Endodermal cell (in vitro differentiated cells): ENCODE data around the gene MYO5A. TPM values are rescaled to one million over a fixed set of nuclear protein-coding genes. Genes with fewer than 3 reads are reported as not detected.

Experiments
- DNase-seq: peaks from one replicate; pipeline ENCODE4 v3.0.0-alpha.2; 2017
- H3K27ac ChIP-seq: 2 replicates; pipeline ENCODE4 v1.5.1; 2013; ENCODE audit warnings: mild to moderate bottlenecking, low read depth, low read length, moderate library complexity
- H3K27me3 ChIP-seq: 2 replicates; pipeline ENCODE4 v1.6.1; 2013; ENCODE audit warnings: mild to moderate bottlenecking, low read length, moderate library complexity; ENCODE audit not compliant: insufficient read depth, control insufficient read depth, poor library complexity, severe bottlenecking
- H3K36me3 ChIP-seq: 2 replicates; pipeline ENCODE4 v1.7.0; 2013; ENCODE audit warnings: mild to moderate bottlenecking, low read length, moderate library complexity; ENCODE audit not compliant: control insufficient read depth, insufficient read depth
- H3K4me1 ChIP-seq: one replicate; pipeline ENCODE4 v1.7.0; 2013; ENCODE audit warnings: low read length; ENCODE audit not compliant: control insufficient read depth, insufficient read depth
- H3K4me3 ChIP-seq: 2 replicates; pipeline ENCODE4 v1.5.1; 2013; ENCODE audit warnings: mild to moderate bottlenecking, low read length, moderate library complexity
- H3K9ac ChIP-seq: 2 replicates; pipeline ENCODE4 v1.6.1; 2013; ENCODE audit warnings: mild to moderate bottlenecking, low read length, moderate library complexity; ENCODE audit not compliant: poor library complexity, severe bottlenecking; ENCODE audit errors: extremely low read depth
- H3K9me3 ChIP-seq: 2 replicates; pipeline ENCODE4 v1.6.1; 2013; ENCODE audit warnings: mild to moderate bottlenecking, low read length, moderate library complexity; ENCODE audit not compliant: control insufficient read depth
- H3K27ac Mint-ChIP-seq: 2 replicates; pipeline ENCODE4 v1.8.0; 2020; ENCODE audit warnings: mixed read lengths
- H3K27me3 Mint-ChIP-seq: 2 replicates; pipeline ENCODE4 v1.8.0; 2021; ENCODE audit warnings: mild to moderate bottlenecking, mixed read lengths; ENCODE audit not compliant: insufficient read depth
- H3K36me3 Mint-ChIP-seq: 2 replicates; pipeline ENCODE4 v1.8.0; 2020; ENCODE audit warnings: low read depth, mixed read lengths
- H3K4me1 Mint-ChIP-seq: 2 replicates; pipeline ENCODE4 v1.8.0; 2020; ENCODE audit warnings: mixed read lengths
- H3K4me3 Mint-ChIP-seq: 2 replicates; pipeline ENCODE4 v1.8.0; 2020; ENCODE audit warnings: mild to moderate bottlenecking, moderate library complexity, mixed read lengths
- H3K9me3 Mint-ChIP-seq: 2 replicates; pipeline ENCODE4 v1.8.0; 2020; ENCODE audit warnings: mild to moderate bottlenecking, mixed read lengths
- WGBS, 2 experiments: methylation state at CpG; one replicate each; pipeline versions ENCODE4 v1.1.5 to v1.1.7; 2013; ENCODE audit warnings: missing lambda C conversion rate in 2 of 2, mixed read lengths in 1 of 2; ENCODE audit not compliant: insufficient coverage in 1 of 2, insufficient read length in 1 of 2; 5-methylcytosine and 5-hydroxymethylcytosine counted together
- total RNA-seq, 2 donors: library from RNA; stranded (reverse); fragmentation: NEBNext Ultra II Directional in 1 of 2; extraction: Animal tissue kit (Norgen Biotek cat#: 25700) in 1 of 2; gene quantifications; 2 replicates in 1 of 2; 3 replicates in 1 of 2; pipeline ENCODE4 v1.2.1, GENCODE V29; 2021
- TF ChIP-seq, protein P1 (sequence below): fragments of 200-600 bp; sonication (generic); conservative IDR thresholded peaks from 2 replicates; pipeline ENCODE4 v1.5.0; 2021; ENCODE audit warnings: antibody characterized with exemption, mild to moderate bottlenecking

Gene MYO5A
- total RNA-seq, 2 donors from 2014 or later: 10.0 to 13.1 TPM

DNA sequence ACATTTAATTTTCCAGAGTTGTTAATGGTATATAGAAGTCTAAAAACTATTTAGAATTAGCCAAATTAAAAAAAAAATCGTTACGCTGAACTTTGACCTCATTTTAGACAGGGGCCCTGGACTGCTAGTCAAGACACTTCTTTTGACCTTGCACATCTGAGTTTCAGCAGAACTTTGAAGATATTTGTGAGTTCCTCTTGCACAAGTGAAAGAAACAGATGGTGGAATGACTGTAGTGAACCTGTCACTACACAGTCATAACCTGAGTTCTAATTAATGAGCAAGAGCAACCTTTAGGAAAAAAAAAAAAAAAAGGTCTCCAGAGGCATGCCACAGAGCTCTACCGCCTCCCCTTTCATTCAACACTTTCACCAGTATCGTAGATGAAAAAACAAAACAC, 238.4 kb downstream of the MYO5A start:
- peaks cover 14% of the 10 kb centered on the region for H3K27me3 ChIP-seq
- no peak for DNase-seq
- WGBS, 2 experiments: 47% methylated on average over 2 of the region's 4 CpGs; no CpG with 5 or more reads in 1 of the 2 experiments
- no peak overlapping the region for H3K27ac ChIP-seq
- H3K4me1 ChIP-seq: no peaks in the 10 kb centered on the region
- Mint-ChIP-seq H3K4me3 (no peak overlapping the region), H3K9me3 (peaks cover 14% of the 10 kb centered on the region), H3K4me1 (peaks cover 20% of the 10 kb centered on the region), H3K27me3 (peaks cover 7% of the 10 kb centered on the region), H3K36me3 (peaks cover 15% of the 10 kb centered on the region), H3K27ac (no peak overlapping the region)
- H3K9ac ChIP-seq: no peak overlapping the region
- H3K4me3 ChIP-seq: no peak overlapping the region
- no peaks in the 10 kb centered on the region for H3K9me3 ChIP-seq
- peaks cover 3% of the 10 kb centered on the region for H3K36me3 ChIP-seq
- TF ChIP-seq, protein P1, sequence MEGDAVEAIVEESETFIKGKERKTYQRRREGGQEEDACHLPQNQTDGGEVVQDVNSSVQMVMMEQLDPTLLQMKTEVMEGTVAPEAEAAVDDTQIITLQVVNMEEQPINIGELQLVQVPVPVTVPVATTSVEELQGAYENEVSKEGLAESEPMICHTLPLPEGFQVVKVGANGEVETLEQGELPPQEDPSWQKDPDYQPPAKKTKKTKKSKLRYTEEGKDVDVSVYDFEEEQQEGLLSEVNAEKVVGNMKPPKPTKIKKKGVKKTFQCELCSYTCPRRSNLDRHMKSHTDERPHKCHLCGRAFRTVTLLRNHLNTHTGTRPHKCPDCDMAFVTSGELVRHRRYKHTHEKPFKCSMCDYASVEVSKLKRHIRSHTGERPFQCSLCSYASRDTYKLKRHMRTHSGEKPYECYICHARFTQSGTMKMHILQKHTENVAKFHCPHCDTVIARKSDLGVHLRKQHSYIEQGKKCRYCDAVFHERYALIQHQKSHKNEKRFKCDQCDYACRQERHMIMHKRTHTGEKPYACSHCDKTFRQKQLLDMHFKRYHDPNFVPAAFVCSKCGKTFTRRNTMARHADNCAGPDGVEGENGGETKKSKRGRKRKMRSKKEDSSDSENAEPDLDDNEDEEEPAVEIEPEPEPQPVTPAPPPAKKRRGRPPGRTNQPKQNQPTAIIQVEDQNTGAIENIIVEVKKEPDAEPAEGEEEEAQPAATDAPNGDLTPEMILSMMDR: no peak

DNA sequence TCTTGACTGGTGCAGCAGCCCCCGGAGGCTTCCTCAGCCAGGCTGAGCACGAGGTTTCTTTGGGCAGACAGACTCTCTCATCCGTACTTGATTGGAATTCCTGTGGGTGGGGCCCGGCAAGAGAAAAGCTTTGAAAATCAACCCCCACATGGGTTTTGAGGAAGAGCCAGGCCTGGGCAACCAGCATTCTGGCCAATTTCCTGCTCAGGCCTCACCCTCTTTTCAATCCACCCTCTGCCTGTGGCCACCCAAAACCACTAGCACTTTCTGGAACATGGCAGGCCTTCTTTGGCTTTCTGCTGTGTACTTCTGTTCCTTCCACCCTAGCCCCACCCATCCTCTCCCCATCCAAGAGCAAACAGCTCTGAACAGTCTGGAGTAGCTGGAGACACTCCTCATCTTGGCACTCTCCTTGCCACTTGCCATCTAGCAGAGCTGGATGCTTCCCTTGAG, 239.0 kb downstream of the MYO5A start:
- H3K9me3 Mint-ChIP-seq: peaks cover 19% of the 10 kb centered on the region
- Histone ChIP-seq H3K27me3 (peaks cover 10% of the 10 kb centered on the region), H3K36me3 (peaks cover 3% of the 10 kb centered on the region), H3K9ac (no peak overlapping the region), H3K4me3 (no peak overlapping the region), H3K9me3 (peaks cover 3% of the 10 kb centered on the region), H3K4me1 (no peaks in the 10 kb centered on the region), H3K27ac (no peak overlapping the region)
- peaks cover 20% of the 10 kb centered on the region for H3K4me1 Mint-ChIP-seq
- no peak overlapping the region for H3K4me3 Mint-ChIP-seq
- TF ChIP-seq, protein P1: no peak
- peaks cover 15% of the 10 kb centered on the region for H3K36me3 Mint-ChIP-seq
- 37 to 83% methylated on average over 2 to 4 of the region's 4 CpGs for WGBS, 2 experiments
- peaks cover 5% of the 10 kb centered on the region for H3K27me3 Mint-ChIP-seq
- peak overlapping the region; percentile 70 for H3K27ac Mint-ChIP-seq
- DNase-seq: no peak

DNA sequence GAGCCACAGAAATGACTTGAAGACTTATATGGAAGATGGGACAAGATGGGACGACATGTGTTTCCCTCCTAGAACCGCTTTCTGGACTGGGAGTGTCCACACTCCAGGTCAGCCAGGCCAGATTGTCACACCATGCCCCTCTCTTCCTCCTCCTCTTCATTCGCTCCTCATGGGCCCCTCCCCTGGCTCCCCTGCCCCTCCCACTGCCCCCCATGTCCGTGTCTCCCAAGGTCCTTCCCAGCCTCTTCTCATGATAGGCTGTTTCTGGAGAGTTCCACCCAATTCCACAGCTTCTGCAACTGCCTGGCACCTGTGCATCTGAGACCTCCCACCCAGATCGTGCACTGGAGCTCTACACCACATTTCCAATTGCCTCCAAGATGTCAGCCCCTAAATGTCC, 239.7 kb downstream of the MYO5A start:
- 97 to 100% methylated on average over 5 of the region's 5 CpGs for WGBS, 2 experiments
- H3K4me3 Mint-ChIP-seq: no peak overlapping the region
- peak overlapping the region; percentile 70 for H3K27ac Mint-ChIP-seq
- Histone ChIP-seq H3K9me3 (peaks cover 9% of the 10 kb centered on the region), H3K27me3 (peaks cover 3% of the 10 kb centered on the region), H3K27ac (no peak overlapping the region), H3K4me3 (no peak overlapping the region), H3K9ac (no peak overlapping the region), H3K4me1 (no peaks in the 10 kb centered on the region), H3K36me3 (peaks cover 3% of the 10 kb centered on the region)
- H3K36me3 Mint-ChIP-seq: peaks cover 20% of the 10 kb centered on the region
- peaks cover 23% of the 10 kb centered on the region for H3K9me3 Mint-ChIP-seq
- TF ChIP-seq, protein P1: no peak
- H3K4me1 Mint-ChIP-seq: peaks cover 19% of the 10 kb centered on the region
- DNase-seq: no peak
- H3K27me3 Mint-ChIP-seq: no peaks in the 10 kb centered on the region
